Panc1 (cell line): ENCODE data around the gene ASIC3. TPM values are rescaled to one million over a fixed set of nuclear protein-coding genes. Genes with fewer than 3 reads are reported as not detected.

Source experiments
- ATAC-seq: fragments of 200-7000 bp; cut with Tn5 transposase; 2 replicates; pipeline ENCODE4 v1.9.1; 2020; ENCODE audit warnings: mild to moderate bottlenecking, moderate library complexity
- BruUV-seq: library from RNA; stranded (reverse); fragments of 400-500 nt; replicated peaks from 2 replicates; lab custom pipeline; 2021; lab: Mats Ljungman, UMichigan
- CTCF ChIA-PET: fragments of 300-600 bp; sonication (Branson Sonifier 250); formaldehyde crosslinking; loops from one replicate; lab custom pipeline; 2022; ENCODE audit warnings: antibody characterized with exemption; lab: Charles Lee
- POLR2A ChIA-PET: fragments of 300-600 bp; sonication (Branson Sonifier 250); formaldehyde crosslinking; loops from one replicate; lab custom pipeline; 2022; ENCODE audit warnings: antibody characterized with exemption; lab: Charles Lee
- DNase-seq: peaks from one replicate; pipeline ENCODE4 v3.0.0-alpha.2; 2010; ENCODE audit warnings: low read depth, low spot score
- H3K27ac ChIP-seq: 2 replicates; pipeline ENCODE4 v1.5.1; 2011; ENCODE audit warnings: mild to moderate bottlenecking, low read length, inconsistent platforms
- H3K27me3 ChIP-seq: fragments of 200-500 bp; sonication (Bioruptor generic); 2 replicates; pipeline ENCODE4 v1.6.0; 2014; ENCODE audit warnings: low read length, inconsistent platforms; ENCODE audit not compliant: control insufficient read depth, insufficient read depth
- H3K36me3 ChIP-seq: fragments of 200-500 bp; sonication (Bioruptor generic); 2 replicates; pipeline ENCODE4 v1.5.1; 2014; ENCODE audit warnings: inconsistent platforms, mild to moderate bottlenecking, low read length, moderate library complexity; ENCODE audit not compliant: control insufficient read depth, insufficient read depth
- H3K4me1 ChIP-seq: 2 replicates; pipeline ENCODE4 v1.5.1; 2011; ENCODE audit warnings: inconsistent platforms, mild to moderate bottlenecking, low read length, moderate library complexity; ENCODE audit not compliant: control insufficient read depth, insufficient read depth
- H3K4me3 ChIP-seq, 2 experiments: 2 replicates each; pipeline ENCODE4 v1.5.1; 2011 to 2012; ENCODE audit warnings: low read depth in 2 of 2, low read length in 2 of 2, mild to moderate bottlenecking in 2 of 2, inconsistent platforms in 1 of 2, moderate library complexity in 1 of 2
- H3K9me3 ChIP-seq: fragments of 200-500 bp; sonication (Bioruptor generic); 2 replicates; pipeline ENCODE4 v1.5.1; 2014; ENCODE audit warnings: low read depth, mild to moderate bottlenecking, inconsistent platforms, low read length, moderate library complexity; ENCODE audit not compliant: control insufficient read depth, insufficient read depth
- POLR2AphosphoS5 ChIP-seq: IDR thresholded peaks from 2 replicates; pipeline ENCODE4 v1.6.1; 2012; ENCODE audit warnings: mild to moderate bottlenecking, low read depth, low read length, moderate library complexity
- REST ChIP-seq, 2 experiments: IDR thresholded peaks; 2 replicates each; pipeline ENCODE4 v1.6.1; 2011 to 2012; ENCODE audit warnings: low read depth in 2 of 2, control low read depth in 1 of 2, low read length in 1 of 2, mild to moderate bottlenecking in 1 of 2, moderate library complexity in 1 of 2; ENCODE audit not compliant: insufficient read depth in 1 of 2
- SIN3A ChIP-seq: IDR thresholded peaks from 2 replicates; pipeline ENCODE4 v1.6.1; 2012; ENCODE audit warnings: low read depth, mild to moderate bottlenecking, low read length, moderate library complexity, borderline replicate concordance; ENCODE audit not compliant: insufficient read depth
- TCF7L2 ChIP-seq: IDR thresholded peaks from 2 replicates; pipeline ENCODE4 v1.6.1; 2011; ENCODE audit warnings: mild to moderate bottlenecking, low read depth, low read length, inconsistent platforms
- in situ Hi-C: cut with HindIII; loops from 2 replicates; pipeline ENCODE4 v1.10.0; 2016; ENCODE audit warnings: low sequenced_read_pairs, low pct_unique_long_range_greater_than_20kb
- intact Hi-C: fragments of 100-400 bp; cut with micrococcal nuclease; formaldehyde crosslinking; loops from one replicate; pipeline ENCODE4 v1.10.0; 2022; ENCODE audit not compliant: unreplicated experiment
- total RNA-seq: library from RNA; stranded (reverse); gene quantifications from one replicate; pipeline ENCODE4 v1.2.1, GENCODE V29; 2021; ENCODE audit not compliant: unreplicated experiment
- TF ChIP-seq, protein P1 (sequence below): fragments of 450-650 bp; IDR thresholded peaks from 2 replicates; pipeline ENCODE4 v1.5.1; 2017; ENCODE audit warnings: mild to moderate bottlenecking

Gene ASIC3
- total RNA-seq, 1 experiment from 2014 or later: 1.3 TPM

DNA sequence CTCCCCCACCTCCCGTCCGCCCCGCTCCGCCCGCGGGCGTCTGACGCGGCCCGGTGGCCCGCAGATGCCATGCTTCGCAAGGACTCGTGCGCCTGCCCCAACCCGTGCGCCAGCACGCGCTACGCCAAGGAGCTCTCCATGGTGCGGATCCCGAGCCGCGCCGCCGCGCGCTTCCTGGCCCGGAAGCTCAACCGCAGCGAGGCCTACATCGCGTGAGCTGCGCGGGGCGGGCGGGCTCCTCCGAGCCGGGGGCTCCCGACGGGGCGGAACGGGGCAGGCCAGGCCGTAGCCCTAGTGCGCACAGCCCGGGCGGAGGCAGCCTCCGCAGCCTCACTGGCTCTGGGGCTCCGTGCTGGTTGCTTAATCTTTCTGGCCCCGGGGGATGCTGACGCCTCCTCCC, 2.8 kb downstream of the ASIC3 start:
- Histone ChIP-seq H3K36me3 (no peaks in the 10 kb centered on the region), H3K4me3 (no peak overlapping the region), H3K27ac (no peak overlapping the region), H3K4me1 (no peaks in the 10 kb centered on the region), H3K9me3 (no peaks in the 10 kb centered on the region), H3K27me3 (no peaks in the 10 kb centered on the region)
- TF ChIP-seq, protein P1, sequence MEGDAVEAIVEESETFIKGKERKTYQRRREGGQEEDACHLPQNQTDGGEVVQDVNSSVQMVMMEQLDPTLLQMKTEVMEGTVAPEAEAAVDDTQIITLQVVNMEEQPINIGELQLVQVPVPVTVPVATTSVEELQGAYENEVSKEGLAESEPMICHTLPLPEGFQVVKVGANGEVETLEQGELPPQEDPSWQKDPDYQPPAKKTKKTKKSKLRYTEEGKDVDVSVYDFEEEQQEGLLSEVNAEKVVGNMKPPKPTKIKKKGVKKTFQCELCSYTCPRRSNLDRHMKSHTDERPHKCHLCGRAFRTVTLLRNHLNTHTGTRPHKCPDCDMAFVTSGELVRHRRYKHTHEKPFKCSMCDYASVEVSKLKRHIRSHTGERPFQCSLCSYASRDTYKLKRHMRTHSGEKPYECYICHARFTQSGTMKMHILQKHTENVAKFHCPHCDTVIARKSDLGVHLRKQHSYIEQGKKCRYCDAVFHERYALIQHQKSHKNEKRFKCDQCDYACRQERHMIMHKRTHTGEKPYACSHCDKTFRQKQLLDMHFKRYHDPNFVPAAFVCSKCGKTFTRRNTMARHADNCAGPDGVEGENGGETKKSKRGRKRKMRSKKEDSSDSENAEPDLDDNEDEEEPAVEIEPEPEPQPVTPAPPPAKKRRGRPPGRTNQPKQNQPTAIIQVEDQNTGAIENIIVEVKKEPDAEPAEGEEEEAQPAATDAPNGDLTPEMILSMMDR: no peak
- TF ChIP-seq REST (IDR thresholded peaks at IDR 0.05; ENCODE audit: insufficient read depth in 1 of 2, low read depth in 2 of 2, low read length in 1 of 2) (peak; percentile 90 to 97), POLR2AphosphoS5 (no peak), SIN3A (0 out of 2 replicates have a peak, but pooled peaks have one; percentile 45), TCF7L2 (no peak)
- no TSS peak for BruUV-seq
- in situ Hi-C loops: no loop called here
- DNase-seq: no peak
- intact Hi-C loops: no loop called here
- CTCF ChIA-PET: no interaction called here
- ATAC-seq: peak; percentile 68
- POLR2A ChIA-PET: no interaction called here

DNA sequence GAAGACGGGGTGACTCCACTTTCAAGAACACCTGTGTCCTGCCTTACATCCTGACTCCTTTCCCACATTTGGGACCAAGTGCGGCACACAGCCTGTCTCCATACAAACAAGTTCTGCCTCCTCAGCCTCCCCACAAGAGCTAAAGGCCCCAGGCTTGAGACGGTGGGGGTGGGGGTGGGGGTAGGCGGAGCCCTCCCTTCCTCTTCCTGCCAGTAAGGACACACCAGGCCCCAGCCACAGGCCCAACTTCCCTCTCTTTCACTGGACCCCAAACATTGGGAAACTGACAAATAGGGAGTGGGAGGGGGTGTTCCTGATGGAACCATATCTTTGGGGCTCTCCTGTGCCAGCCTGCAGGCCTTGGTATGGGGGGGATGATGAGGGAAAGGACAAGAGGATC, 4.8 kb downstream of the ASIC3 start:
- Histone ChIP-seq H3K36me3 (no peaks in the 10 kb centered on the region; the same call in 1 of the 2 replicates), H3K4me1 (peaks cover 8% of the 10 kb centered on the region), H3K4me3 (no peak overlapping the region), H3K9me3 (no peaks in the 10 kb centered on the region), H3K27me3 (no peaks in the 10 kb centered on the region), H3K27ac (no peak overlapping the region)
- in situ Hi-C loops (no loop called here), intact Hi-C loops (no loop called here)
- TF ChIP-seq REST (IDR thresholded peaks at IDR 0.05; ENCODE audit: insufficient read depth in 1 of 2, low read depth in 2 of 2, low read length in 1 of 2) (no peak), SIN3A (no peak), POLR2AphosphoS5 (no peak), TCF7L2 (no peak)
- TF ChIP-seq, protein P1: no peak
- DNase-seq (no peak), ATAC-seq (no peak)
- no TSS peak for BruUV-seq
- CTCF ChIA-PET: no interaction called here
- POLR2A ChIA-PET: no interaction called here
